RPMI7951 (cell line): ENCODE data around the gene COX6A2. TPM values are rescaled to one million over a fixed set of nuclear protein-coding genes. Genes with fewer than 3 reads are reported as not detected.

Experiments
- DNase-seq: peaks from one replicate; pipeline ENCODE4 v3.0.0-alpha.2; 2012; ENCODE audit warnings: low read depth
- total RNA-seq: library from RNA; depleted of rRNA; stranded (reverse); fragments of >200 nt; shearing (Covaris generic); gene quantifications from 2 replicates; pipeline ENCODE4 v1.2.3, GENCODE V29; 2014; rRNA removed

The COX6A2 gene
- total RNA-seq: not detected in 2 replicates

DNA sequence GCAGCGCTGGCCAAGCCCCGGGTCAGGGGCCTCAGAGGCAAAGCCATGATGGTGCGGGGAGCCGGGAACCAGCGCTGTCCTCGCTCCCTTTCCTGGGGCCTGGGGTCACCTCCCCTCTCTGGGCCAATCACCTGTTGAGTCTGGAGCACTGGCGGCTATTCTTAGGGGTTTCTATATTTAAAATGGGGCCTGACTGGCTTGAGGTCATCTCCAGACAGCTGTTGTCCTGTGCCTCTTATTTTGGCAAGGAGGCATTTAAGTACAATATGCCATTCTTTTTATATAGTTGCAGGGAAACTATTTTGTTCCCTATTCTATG lies at the start of gene COX6A2:
TSS of gene COX6A2 (minus strand) at position 82 of the 319 bp plus-strand sequence. CDS start at position 47, 35 bp downstream.
- no peak for DNase-seq

DNA sequence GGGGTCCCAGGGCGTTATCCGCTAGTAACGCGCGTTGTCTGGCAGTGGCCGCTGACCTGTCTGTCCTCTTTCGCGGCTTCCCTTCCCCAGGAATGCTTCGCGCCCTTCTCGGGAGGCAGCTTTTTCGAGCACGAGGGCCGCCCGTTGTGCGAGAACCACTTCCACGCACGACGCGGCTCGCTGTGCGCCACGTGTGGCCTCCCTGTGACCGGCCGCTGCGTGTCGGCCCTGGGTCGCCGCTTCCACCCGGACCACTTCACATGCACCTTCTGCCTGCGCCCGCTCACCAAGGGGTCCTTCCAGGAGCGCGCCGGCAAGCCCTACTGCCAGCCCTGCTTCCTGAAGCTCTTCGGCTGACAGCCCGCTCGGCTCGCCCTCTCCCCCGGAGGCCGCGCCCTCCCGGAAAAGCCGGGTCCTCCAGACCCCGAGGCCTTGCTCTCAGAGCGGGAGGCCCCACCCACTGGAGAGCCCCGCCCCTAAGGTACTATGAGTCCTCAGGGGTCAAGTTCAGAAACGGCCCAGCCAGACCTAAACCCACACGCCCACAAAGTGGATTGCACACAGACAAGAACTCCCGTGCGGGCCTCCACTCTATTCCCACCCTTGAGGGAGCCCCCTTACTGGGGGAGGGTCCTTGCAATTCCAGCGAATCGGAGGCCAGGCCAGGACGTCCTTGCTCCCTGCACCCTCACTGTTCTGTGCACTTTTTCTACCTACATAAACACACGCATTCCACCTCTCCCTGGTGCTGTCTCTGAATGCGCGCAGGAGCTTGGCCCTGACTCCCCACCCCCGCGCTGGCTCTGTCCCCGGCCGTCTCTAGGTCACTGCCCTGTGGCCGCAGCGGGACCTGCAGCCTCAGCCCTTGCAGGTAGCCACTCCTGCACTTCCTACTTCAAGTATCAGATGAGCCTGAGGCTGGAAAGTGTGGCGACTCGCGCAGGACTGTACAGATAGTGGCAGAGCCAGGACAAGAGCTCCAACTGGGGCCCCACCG lies 49.4 kb upstream of the COX6A2 start:
- no peak for DNase-seq

DNA sequence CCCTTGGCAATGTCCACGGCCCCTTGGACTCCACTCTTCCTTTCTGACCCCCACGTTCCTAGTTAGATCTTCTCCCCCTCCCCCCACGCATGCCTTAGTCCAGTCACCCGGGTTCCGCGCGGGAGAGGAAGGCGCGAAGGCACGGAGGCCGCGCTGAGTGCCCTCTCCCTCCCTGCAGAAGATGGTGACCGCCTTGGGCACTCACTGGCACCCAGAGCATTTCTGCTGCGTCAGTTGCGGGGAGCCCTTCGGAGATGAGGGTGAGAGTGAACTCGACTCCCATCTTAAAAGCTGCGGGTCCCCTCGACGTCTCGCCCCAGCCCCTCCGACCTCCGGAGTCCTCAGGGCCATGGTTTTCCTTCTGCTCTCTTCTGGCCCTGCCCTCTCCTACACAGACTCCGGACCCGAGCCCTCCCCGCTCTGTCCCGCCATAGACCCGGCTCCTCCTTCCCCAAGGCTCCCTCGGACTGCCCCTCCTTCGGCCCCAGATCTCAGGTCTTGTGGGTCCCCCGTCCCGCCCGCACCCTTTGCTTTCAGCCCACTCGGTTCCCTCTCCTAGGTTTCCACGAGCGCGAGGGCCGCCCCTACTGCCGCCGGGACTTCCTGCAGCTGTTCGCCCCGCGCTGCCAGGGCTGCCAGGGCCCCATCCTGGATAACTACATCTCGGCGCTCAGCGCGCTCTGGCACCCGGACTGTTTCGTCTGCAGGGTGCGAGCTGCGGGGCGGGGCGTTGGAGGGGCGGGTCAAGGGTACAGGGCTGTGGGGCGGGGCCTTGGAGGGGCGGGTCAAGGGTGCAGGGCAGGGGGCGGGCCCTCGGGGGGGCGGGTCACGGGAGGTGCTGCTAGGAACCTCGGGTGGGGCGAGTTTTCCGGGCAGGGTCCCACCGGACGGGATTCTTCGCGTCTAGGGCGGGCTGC lies 48.4 kb upstream of the COX6A2 start:
- DNase-seq: no peak

DNA sequence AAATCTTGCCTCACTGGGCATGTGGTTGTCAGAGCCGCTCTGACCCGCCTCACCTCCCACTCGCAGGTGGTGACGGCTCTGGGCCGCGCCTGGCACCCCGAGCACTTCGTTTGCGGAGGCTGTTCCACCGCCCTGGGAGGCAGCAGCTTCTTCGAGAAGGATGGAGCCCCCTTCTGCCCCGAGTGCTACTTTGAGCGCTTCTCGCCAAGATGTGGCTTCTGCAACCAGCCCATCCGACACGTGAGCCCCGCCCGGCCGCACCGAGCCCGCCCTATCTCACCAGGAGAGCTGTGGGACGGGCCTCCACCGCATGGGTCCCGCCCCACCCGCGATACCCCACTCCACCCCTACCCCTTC lies 47.8 kb upstream of the COX6A2 start:
- DNase-seq: no peak

DNA sequence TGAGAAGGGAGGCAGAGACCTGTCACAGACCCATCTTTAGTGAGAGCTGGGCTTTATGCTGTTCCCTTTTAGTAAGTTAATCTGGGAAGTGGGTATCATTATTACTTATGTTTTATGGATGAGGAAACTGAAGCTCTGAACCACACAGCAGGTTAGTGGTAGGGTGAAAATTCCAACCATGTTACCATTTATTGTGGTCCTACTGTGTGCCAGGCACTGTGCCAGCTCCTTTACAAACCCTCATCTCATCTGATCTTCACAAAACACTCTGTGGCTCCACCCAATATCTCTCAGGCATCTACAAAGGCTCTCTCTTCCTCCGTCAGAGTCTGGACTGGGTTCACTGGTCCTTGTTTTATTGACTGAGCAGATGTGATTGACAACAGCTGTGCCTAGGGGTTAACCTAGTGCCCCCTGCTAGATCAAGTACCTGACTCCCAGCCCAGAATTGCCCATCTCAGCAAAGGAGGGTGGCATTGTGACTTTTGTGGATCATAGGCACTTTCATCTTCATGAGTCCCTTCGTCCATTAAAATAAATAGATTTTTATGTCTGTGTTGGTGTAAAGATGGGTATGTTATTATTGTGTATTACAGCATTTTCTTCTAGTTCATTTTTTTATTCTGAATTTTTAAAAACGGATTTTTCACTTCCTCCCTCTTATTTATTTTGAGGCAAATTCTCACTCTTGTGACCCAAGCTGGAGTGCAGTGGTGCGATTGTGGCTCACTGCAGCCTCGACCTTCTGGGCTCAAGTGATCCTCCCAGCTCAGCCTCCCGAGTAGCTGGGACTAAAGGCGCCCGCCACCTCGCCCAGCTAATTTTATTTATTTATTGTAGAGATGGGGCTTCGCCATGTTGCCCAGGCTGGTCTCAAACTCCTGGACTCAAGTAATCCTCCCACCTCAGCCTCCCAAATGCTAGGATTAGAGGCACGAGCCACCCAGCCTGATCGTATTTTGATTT lies 46.9 kb upstream of the COX6A2 start:
- no peak for DNase-seq

DNA sequence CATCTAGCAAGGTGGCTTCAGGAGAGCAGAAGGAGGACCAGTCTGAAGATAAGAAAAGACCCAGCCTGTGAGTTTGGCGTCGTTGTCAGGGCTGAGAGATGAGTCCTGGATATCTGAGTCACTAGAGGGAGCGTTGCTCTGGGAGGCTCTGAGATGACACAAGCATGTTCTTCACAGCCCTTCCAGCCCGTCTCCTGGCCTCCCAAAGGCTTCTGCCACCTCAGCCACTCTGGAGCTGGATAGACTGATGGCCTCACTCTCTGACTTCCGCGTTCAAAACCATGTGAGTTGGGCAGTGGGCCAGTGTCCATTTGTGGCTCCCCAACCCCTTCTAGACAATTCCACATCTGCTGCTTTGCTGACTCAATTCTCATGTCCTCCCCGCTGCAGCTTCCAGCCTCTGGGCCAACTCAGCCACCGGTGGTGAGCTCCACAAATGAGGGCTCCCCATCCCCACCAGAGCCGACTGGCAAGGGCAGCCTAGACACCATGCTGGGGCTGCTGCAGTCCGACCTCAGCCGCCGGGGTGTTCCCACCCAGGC lies 46.1 kb upstream of the COX6A2 start:
- peak; percentile 42 for DNase-seq

DNA sequence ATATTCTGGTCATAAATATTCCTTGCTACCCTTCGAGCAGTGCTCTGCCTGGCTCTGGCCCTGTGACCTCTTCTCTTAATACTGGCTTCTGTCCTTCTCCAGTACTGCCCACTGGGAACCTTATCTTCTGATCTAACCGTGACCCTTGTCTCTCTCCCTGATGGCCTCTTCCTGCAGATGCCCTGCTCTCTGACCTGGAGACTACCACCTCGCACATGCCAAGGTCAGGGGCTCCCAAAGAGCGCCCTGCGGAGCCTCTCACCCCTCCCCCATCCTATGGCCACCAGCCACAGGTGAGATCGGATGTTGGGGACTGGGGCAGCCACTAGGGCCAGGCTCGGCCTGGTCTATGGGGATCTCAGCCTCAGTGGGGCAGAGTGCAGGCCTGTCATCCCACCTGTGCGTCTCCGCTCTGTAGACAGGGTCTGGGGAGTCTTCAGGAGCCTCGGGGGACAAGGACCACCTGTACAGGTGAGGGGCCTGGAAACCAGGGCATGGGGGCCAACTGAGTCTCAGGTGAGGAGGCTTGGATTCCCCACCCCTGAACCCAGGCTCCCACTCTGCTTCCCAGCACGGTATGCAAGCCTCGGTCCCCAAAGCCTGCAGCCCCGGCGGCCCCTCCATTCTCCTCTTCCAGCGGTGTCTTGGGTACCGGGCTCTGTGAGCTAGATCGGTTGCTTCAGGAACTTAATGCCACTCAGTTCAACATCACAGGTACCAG lies 45.3 kb upstream of the COX6A2 start:
- DNase-seq: no peak

DNA sequence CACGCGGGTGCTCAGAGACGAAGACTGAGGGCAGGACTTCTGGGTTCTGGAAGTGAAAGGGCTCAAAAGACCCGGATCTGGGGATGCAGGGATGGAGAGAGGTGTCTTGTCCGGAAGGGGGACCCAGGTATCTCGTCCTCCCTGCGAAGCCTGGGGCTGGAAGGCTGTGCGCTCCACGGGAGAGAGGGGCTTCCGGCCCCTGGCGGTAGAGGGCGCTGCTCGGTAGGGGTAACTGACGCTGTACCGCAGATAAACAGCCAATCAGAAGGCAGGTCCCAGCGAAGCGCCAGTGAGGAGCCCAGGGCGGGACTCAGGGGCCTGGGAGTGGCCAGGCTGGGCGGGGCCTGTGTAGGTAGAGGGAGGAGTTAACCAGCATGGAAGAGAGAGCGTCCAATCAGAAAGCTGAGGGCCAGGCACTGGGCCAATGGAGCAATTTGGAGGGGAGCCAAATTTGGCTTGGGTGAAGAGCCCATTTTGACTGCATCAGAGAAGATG lies 44.6 kb upstream of the COX6A2 start:
- DNase-seq: peak; percentile 84

DNA sequence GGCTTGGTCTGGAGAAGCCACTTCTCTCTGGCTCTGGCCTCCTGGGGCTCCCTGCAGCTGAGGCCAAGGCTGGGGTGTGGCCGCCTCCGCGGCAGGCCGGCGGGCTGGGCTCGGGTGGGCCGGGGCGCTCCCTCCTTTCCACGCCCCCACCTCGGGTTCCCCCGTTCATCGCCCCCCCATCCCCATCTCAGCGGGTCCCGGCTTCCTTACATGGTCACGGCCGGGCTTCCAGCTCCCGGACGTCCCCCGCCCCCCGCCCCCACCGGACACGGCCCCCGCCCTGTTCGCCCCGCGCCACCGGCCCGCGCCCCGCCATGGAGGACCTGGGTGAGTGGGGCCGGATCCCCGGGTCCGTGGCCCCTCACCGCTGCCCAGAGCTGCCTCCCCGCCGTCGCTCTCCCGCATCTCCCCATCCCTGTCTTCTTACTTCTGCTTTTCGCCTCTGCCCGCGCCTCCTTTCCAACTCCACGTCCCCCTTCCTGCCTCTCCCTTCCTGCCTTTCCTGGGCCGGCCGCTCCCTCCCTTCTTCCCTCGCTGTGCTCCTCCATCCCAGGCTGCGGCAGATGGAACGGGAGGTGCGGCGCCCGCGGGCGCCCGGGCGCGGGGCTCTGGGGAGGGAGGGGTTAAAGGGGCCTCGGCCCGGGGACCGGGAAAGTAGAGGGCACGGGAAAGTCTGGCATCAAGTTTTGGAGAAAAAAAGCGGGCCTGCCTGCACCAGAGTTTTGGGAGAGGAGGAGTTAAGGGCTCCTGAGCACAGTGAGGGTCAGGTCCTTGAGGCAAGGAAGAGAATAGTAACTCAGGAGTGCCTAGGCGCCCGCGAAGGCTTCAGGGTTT lies 43.9 kb upstream of the COX6A2 start, which contains the start of gene TGFB1I1:
TSS of gene TGFB1I1 (plus strand) at position 278 of the 834 bp plus-strand sequence. CDS start at position 315, 37 bp downstream.
- DNase-seq: peak; percentile 88

DNA sequence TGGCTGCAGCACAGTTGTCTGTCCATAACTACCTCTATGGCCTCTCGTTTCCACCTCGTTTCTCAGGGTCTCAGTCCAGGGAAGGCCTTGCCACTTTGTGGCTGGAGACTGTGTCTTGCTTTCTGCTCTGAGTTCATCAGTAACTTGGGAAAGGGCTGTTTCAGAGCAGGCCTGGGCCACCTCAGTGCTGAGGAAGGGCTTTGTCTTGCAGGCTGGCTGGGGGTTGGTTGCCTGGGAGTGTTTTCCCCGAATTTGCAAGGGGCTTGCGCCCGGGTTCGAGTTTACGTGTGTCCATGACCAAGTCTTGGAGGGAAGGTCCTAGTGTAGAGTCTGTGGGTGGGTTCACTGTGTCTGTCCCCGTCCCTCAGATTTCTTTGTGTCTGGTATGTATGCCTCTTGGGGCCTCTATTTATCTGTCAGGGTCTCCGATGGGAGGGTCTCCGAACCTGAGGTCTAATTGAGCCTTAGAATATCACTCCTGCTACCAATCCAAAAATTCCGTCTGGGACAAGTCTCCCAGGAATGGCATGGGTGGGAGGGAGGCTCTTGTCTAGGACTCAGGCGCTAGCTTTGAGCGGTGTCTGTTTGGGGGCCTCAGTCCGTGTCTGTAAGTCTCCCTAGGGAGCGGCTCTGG lies 43.2 kb upstream of the COX6A2 start:
- DNase-seq: no peak

DNA sequence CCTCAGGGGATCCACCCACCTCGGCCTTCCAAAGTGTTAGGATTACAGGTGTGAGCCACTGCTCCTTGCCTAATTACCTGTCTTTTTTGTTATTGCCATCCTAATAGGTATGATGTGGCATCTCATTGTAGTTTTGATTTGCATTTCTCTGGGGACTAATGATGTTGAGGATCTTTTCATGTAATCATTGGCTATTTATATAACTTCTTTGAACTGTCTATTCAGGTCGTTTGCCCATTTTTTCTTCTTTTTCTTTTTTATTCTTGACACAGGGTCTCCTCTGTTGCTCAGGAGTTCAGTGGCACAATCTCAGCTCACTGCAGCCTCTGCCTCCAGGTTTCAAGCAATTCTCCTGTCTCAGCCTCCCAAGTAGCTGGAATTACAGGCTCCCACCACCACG lies 42.5 kb upstream of the COX6A2 start:
- DNase-seq: no peak

DNA sequence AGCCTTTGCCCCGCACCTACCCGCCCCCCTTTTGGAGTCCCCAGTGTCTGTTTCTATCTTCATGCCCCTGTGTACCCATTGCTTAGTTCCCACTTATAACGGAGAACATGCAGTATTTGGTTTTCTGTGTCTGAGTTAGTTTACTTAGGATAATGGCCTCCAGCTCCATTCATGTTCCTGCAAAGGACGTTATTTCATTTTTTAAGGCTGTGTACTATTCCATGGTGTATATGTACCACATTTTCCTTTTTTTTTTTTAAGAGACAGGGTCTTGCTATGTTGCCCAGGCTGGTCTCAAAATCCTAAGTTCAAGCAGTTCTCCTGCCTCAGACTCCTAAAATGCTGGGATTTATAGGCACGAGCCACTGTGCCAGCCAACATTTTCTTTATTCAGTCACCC lies 39.7 kb upstream of the COX6A2 start:
- no peak for DNase-seq

DNA sequence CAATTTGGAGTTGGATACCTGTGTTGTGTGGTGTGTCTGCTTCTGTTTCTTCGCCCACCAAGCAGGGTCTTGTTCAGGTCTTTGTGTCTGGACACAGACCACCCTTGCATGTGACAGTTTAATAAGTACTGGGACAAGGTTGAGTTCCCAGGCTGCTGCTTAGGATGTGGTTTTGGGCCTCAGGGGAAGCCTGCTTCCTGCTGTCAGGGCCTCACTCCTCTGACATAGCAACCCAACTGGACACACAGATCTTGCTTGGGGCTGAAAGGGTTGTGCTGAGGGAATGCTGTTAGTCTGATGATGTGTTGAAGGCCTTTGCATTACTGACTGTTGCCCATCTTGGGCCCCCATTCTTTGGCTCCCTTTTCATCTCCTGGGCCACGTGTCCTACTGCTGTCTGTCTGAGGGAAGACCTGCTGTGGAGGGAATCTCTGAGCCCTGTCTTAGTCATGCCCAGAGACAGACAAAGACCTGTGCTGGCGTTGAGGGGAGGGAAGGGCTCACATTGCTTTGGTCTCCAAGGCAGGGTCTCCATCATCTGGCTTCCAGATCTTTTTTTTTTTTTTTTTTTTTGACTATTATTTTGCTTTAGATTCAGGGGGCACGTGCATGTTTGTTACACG lies 39.1 kb upstream of the COX6A2 start:
- DNase-seq: peak; percentile 53

DNA sequence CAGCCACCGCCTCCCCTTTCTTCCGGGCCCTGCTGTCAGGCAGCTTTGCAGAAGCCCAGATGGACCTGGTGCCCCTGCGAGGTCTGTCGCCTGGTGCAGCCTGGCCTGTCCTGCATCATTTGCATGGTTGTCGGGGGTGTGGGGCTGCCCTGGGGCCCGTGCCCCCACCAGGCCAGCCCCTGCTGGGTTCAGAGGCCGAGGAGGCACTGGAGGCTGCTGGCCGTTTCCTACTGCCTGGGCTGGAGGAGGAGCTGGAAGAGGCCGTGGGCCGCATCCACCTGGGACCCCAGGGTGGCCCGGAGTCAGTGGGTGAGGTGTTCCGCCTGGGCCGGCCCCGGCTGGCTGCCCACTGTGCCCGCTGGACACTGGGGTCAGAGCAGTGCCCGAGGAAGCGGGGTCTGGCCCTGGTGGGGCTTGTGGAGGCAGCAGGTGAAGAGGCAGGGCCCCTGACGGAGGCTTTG lies 38.3 kb upstream of the COX6A2 start:
- no peak for DNase-seq

DNA sequence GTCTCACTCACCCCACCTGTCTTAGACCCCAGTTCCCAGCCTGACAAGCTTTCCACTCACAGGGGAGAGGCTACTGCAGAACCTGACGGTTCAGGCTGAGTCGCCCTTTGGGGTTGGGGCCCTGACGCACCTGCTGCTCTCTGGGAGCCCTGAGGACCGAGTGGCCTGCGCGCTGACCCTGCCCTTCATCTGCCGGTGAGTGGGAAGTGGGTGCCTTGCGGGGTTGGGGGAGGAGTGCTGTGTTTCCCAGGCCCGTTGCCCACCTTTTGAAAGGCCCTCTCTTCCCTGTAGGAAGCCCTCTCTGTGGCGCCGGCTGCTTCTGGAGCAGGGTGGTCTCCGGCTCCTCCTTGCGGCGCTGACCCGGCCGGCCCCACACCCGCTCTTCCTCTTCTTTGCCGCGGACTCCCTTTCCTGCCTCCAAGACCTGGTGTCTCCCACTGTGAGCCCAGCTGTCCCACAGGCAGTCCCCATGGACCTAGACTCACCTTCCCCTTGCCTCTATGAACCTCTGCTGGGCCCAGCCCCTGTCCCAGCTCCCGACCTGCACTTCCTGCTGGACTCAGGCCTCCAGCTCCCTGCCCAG lies 37.7 kb upstream of the COX6A2 start:
- no peak for DNase-seq

DNA sequence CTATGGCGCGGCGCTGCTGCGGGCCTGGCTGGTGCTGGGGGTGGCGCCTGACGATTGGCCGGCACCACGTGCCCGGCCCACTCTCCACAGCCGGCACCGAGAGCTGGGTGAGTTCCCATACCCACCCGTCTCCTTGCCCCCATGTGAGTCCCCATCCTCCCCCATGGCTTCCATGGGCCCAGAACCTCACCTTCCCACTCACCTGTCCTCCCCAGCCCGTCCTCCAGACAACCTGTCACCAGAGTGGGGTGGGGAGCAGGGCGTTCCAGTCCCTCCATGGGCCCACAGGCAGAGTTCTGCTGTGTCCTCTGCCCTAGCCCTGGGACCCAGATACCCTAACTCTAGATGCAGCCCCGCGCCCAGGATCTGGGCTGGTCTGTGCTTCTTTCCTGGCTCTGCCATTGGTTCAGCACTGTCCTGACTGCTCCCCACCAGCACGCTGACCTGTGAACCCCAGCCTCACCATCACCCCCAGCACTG lies 36.7 kb upstream of the COX6A2 start:
- no peak for DNase-seq

DNA sequence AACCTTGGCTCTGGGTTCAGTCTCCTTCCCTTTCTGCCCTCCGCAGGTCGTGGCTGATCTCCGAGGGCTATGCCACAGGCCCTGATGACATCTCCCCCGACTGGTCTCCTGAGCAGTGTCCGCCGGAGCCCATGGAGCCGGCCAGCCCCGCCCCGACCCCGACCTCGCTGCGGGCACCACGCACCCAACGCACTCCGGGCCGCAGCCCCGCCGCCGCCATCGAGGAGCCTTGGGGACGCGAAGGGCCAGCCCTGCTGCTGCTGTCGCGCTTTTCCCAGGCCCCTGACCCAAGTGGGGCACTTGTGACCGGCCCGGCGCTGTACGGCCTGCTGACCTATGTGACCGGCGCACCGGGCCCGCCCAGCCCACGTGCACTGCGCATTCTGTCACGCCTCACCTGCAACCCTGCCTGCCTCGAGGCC lies 36.2 kb upstream of the COX6A2 start:
- no peak for DNase-seq
